GM21515 (cell line): ENCODE data around the gene ZNF630.
A peak's percentile ranks its signal among the peaks of the same experiment; 100 is the strongest.
"Not testable (repeated sequence)": the region's sequence is repeated elsewhere in the genome, so short reads cannot be mapped to it uniquely, and the experiment has no call there.

Experiments
- ATAC-seq: cut with Tn5 transposase; IDR thresholded peaks from one replicate; pipeline ENCODE4 v1.9.1; 2021; ENCODE audit not compliant: unreplicated experiment

ZNF630 gene

GRCh38 chrX:48071064-48071985, at the start of gene ZNF630:
Gene ZNF630 (minus strand): TSS chrX:48071640. CDS start chrX:48066886, 4,754 bp downstream.
- ATAC-seq = peak; percentile 95

- no peak for ATAC-seq
Measured at GRCh38 chrX:48107717-48108116, 36.3 kb upstream of the ZNF630 start.

DNA sequence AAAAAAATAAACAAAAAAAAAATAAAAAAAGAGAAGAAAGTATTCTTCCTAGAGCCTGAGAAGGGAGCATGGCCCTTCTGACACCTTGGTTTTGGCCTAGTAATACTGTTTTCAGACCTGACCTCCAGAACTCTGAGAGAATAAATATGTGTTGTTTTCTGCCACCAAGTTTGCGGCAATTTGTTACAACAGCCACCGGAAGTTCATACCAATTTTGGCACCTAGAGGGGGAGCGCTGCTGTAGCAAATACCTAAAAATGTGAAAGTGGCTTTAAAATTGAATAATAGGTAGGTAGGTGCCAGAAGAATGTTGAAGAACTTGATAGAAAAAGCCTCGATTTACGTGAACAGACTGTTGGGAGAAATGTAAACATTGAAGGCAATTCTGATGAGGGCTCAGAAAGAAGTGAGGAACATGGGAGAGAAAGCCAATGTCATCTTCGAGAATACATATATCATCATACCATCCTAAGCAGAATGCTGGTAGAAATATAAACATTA, 31.5 kb upstream of the ZNF630 start:
- ATAC-seq = no peak

GRCh38 chrX:48101443-48101842, 30.0 kb upstream of the ZNF630 start:
- ATAC-seq = no peak

- ATAC-seq = not testable (repeated sequence)
Measured at GRCh38 chrX:48092558-48092957, 21.1 kb upstream of the ZNF630 start.

DNA sequence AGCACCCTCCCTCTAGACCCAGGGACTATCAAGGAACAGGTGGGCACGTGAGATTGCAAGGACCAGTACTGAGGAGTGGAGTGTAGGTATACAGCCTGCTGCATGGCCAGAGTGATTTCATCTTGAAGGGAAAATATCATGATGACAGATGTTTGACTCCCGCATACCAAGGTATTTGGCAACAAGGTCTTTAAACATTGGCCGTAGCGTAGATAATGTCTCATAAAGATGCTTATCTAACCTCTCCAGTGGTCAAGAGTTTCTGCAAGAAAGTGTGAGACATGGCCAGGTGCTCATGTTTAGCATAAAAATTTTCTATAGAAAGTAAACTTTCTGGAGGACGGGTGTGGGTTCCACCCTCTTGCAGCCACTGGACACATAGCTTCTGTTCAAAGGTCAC, 18.7 kb upstream of the ZNF630 start:
- no peak for ATAC-seq

DNA sequence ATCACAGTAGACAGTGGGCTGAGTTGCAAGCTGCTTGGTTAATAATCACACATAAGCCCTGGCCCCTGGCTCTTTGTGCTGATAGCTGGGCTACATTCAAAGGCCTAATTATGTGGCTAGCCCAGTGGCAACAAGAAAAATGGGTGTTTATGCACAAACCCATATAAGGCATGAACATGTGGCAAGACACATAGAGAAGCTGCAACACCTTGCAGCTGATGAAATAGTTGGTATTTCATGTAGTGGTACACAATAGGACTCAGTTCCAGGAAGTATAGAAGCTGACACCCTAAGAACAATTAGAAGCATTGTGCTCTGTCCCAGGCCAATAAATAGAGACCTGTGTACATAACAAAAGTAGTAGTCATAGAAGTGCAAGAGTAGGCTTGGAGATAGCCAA, 14.6 kb upstream of the ZNF630 start:
- no peak for ATAC-seq

DNA sequence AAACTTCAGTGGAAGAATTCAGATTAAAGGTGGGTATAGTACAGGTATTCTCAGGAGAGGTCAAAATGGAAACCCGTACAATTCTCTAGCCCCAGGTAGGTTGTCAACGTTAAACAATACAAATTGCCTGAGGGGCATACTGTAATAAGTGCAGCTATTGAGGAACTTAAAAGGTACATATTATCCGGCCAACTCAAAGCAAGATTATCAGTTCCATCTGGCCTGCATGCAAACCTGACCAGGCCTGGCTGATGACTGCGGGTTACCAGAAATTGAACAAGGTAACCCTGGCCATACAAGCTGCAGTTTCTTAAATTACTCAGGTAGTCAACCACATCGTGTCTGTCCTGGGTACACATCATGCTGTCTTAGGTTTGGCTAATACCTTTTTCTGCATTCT, 12.3 kb upstream of the ZNF630 start:
- no peak for ATAC-seq

DNA sequence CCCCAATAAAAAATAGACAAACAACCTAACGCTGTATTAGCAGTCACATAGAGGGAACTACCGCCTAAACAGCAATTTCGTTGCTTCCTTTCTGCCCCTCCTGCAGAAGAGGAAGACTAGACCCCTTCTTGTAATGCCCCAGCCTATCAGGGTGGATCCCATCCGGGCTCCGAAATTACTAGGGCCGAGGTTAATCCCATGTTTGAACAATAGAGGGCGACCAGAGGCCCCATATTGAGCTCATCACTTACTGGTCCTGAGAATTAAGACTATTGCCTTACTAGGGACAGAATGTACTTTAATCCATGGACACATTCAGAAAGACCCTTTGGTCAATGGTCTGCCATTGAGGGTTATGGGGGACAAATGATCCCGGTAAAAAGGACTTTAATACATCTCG, 11.8 kb upstream of the ZNF630 start:
- ATAC-seq = no peak

DNA sequence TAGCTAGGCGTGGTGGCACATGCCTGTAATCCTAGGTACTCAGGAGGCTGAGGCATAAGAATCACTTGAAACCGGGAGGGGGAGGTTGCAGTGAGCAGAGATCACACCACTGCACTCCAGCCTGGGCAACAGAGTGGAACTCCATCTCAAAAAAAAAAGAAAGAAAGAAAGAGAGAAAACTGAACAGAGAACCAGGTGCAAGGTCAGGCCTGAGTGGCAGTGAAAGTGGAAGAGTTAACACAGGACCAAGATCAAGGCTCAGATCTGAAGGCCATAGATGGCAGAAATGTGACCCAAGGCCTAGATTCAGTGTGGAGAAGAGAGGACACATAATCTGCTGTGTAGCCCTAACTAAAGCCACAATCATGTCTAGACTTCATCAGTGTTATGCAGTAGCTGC, 4.9 kb upstream of the ZNF630 start:
- ATAC-seq = no peak

- no peak for ATAC-seq
Measured at GRCh38 chrX:48071986-48072605, 656 bp upstream of the ZNF630 start.

- ATAC-seq = no peak
Measured at GRCh38 chrX:48068096-48068887, 3.1 kb downstream of the ZNF630 start.

DNA sequence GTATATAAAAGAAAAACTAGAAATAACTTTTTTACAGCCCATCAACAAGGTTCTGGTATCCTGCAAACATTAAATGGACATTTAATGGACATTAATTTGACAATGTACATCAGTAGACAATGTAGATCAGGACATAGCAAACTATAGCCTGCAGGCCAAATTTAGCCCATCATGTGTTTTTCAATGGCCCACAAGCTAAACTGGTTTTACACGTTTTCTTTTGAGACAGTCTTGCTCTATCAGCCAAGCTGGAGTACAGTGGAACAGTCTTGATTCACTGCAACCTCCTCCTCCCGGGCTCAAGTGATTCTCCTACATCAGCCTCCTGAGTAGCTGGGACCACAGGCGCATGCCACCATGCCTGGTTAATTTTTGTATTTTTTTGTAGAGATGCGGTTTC, 7.2 kb downstream of the ZNF630 start:
- ATAC-seq = no peak

DNA sequence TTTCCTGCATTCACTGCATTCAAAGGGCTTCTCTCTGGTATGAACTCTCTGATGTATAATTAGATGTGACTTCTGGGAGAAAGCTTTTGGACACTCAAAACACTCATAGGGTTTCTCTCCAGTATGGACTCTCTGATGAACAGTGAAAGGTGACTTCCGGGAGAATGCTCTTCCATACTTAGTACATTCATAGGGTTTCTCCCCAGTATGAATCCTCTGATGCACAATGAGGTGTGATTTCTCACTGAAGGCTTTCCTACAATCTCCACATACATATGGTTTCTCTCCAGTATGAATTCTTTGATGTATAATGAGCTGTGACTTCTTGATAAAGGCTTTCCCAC, 12.2 kb downstream of the ZNF630 start:
- no peak for ATAC-seq

DNA sequence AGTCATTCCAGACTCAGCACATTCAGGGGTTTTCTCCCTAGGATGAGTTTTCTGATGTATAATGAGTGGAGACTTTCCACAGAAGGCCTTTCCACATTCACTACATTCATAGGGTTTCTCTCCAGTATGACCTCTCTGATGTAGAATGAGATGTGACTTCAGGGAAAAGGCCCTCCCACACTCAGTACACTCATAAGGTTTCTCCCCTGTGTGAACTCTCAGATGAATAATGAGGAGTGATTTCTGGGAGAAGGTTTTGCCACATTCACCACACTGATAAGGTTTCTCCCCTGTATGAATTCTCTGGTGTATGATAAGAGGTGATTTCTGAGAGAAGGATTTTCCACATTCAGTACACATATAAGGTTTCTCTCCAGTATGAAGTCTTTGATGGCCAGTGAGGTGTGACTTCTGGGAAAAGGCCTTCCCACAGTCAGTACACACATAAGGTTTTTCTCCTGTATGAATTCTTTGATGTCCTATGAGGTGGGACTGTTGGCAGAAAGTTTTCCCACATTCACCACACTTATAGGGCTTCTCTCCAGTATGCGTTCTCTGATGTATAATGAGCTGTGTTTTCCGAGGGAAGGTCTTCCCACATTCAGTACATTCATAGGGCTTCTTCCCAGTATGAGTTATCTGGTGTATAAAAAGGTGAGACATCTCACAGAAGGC, 12.7 kb downstream of the ZNF630 start:
- no peak for ATAC-seq

DNA sequence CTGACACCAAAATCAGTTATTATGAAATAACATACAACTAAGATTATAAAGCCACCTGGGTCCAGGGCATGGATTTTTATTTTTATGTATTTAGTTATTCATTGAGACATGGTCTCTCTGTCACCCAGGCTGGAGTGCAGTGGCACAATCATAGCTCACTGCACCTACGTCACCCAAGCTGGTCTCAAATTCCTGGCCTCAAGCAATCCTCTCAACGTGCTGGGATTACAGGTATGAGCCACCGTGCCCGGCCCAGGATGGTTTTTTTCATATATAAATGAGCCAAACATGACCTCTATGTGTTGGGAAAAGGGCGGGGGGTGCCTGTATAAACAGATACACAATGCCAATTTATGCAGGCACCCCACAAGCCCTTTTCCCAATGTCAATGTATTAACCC, 24.6 kb downstream of the ZNF630 start:
- ATAC-seq = no peak

DNA sequence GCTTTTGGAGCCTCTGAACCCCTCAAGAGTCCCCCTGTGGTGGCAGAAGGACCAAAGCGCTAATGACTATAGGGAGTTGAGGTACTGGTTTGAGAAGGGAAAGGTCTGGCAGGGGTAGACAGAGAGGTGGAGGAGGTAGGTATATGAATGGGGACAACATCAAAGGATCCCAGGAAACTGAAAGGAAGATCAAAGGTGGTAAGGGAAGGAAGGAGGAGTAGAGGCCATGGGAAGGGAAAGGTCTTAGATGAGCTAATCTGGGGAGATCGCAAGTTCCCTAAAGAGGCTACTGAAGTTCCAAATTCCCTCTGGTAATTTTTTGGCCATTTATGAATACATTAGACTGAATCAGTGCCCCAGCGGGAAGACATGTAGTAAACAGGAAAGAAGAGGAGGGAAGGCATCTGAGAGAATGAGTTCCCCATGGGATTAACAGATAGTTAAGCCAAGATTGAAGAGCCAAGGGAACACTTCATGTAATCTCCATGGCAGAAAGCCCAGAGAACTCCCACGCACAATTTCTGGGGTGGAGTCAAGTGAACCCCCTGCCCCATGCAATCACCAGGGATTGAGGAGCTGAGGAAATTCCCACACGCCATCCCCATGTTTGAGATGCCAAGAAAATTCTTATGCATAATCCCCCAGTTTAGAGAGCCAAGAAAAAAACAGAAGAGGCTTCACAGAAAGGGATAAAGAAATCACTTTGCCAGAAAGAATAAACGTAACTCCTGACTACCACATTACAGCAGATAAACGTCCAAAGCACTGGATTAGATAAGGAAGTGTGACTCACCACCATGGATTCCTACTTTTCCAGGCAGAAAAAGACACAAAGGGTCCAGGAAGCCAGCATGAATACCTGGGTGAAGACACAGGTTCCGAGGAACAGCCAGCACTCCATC, 25.8 kb downstream of the ZNF630 start:
- ATAC-seq = no peak

DNA sequence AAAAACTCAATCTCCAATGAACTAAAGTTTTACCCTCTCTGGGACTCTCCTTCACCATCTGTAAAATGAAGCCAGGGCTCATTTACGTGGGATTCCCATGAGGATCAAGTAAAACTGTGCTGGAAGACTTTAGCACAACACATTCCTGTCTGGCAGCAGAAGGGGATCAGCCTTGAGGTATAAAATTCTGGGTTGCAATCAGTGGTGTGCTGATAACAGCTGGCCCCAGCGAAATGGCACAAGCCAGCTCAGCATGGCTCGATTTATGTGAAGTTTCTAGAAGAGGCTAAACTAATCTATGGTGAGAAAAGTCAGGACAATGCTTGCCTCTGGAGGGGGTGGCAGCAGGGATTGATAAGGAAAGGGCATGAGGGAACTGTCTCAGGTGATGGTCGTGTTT, 28.4 kb downstream of the ZNF630 start:
- ATAC-seq = no peak

- no peak for ATAC-seq
Measured at GRCh38 chrX:48035891-48036290, 35.5 kb downstream of the ZNF630 start.

GRCh38 chrX:48030641-48031173, 40.7 kb downstream of the ZNF630 start:
- not testable (repeated sequence) for ATAC-seq
